CMK (cell line): ENCODE data around the gene MMP2.

ENCODE experiments used
- DNase-seq: peaks from one replicate; pipeline ENCODE4 v3.0.0-alpha.2; 2010; ENCODE audit warnings: low read depth

MMP2 gene

GRCh38 chr16:55515111-55515510 lies 36.1 kb downstream of the MMP2 start:
- DNase-seq = no peak

- no peak for DNase-seq
Observed at GRCh38 chr16:55521792-55522191, 42.8 kb downstream of the MMP2 start.

GRCh38 chr16:55526441-55526840 lies 47.4 kb downstream of the MMP2 start:
- no peak for DNase-seq

GRCh38 chr16:55527885-55528284 lies 48.9 kb downstream of the MMP2 start:
- no peak for DNase-seq

GRCh38 chr16:55529018-55529417 lies 50.0 kb downstream of the MMP2 start:
- no peak for DNase-seq

DNA sequence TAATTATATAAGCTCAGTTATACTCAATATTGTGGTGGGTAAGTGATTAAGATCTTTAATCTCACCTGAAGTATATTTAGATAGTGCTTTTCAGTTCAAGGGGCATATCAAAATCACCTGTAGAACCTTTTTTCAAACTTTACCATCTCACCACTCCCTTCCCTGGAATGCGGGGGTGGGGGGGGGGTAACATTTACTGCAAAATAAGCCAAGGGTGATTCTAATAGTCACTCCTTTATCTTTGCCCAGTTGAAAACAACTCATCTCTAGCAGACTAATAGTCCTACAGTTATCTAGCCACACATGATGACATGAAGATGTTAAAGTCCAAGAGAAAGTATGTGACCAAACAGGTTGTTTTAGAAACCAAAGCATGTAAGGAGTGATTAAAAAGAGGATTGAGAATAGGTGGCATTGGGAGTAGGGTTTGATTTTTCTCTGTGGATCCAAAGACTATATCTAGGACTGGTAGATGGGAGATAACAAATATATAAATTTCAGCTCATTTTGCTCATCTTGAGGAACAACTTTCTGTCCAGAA lies 51.4 kb downstream of the MMP2 start:
- no peak for DNase-seq

DNA sequence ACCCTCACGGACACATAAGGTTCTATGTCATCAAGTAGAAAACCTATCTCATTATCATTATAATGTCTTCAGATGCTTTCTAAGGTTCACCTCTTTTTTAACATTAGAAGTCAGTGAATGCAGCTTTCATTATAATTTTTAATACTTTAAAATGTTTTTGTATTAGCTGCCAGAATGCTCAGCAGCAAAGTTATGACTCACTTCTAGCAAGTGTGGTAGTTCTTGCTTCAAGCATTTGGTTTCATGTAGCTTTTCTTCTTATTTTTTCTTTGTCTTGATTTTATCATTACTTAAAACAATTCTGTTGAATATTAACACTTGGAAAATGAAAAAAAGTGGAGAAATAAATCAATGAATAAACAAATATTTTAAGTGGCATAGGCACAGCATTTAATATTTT lies 53.2 kb downstream of the MMP2 start:
- DNase-seq = no peak

DNA sequence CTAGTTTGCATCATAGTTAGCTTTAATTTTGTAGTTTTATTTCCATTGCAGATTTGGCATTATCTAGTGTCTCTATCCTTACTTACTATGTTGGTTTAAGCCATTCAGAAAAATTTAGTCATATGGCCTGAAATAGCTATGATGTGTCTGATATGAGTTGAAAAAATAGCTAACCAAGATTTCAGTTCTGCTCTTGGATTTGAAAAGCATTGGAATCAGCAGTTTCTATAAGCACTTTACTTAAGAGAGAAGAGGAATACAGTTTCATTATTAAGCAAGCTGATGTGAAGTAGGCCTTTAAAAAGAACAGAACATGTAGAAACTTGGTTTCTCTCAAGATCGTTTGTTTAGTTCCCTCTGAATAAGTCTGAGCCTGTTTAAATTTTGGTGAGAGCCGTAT lies 55.8 kb downstream of the MMP2 start:
- DNase-seq = no peak

- DNase-seq = no peak
Observed at GRCh38 chr16:55539049-55539448, 60.1 kb downstream of the MMP2 start.

GRCh38 chr16:55539488-55539887 lies 60.5 kb downstream of the MMP2 start:
- no peak for DNase-seq

DNA sequence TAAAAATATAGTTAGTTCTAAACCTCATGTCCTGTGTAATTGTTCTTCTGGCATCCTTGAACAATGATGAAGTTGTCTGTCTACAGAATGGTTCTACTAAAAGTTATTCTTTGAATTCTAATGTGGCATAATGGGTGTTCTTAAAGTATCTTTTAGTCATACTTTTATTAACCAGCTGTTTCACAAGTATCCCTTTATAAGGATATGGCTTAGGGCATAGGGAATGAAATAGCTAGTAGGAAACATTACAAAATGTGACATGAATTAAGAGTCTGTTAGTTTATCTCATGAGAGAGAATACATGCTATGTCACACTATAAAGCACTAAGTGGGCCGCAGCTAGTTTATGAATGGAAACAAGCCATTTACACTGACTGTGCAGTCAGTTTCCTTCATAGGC lies 61.2 kb downstream of the MMP2 start:
- DNase-seq = no peak

DNA sequence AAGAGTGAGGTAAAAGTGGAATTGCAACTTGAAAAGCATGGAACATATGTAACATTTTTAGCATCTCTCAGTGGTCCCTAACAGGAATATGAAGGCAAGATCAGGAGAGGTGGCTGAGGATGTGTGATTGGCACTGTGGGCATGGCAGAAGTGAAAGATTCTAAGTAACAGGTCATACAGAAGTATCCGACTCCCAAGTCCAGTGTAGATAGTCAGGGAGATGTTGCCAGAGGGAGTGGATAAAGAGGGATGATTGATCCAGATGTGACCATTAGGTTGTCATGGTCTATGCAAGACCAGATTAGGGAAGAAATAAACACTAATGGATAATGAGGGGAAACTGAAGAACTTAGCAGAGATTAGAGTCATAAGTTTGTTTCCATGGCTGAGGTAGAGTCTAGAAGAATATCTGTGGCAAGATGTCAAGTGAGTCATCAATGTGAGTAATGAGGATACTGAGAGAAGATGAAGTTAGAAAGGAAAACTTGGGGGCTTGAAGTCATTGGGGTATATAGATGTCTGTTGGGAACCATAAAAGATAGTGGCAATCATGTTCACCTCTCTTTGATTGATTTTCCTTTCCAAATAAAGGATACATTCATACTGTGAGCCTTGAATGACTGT lies 63.6 kb downstream of the MMP2 start:
- DNase-seq = no peak

- DNase-seq = no peak
Observed at GRCh38 chr16:55543472-55543871, 64.5 kb downstream of the MMP2 start.

GRCh38 chr16:55552621-55553020 lies 73.6 kb downstream of the MMP2 start:
- DNase-seq = no peak

- no peak for DNase-seq
Observed at GRCh38 chr16:55555436-55555835, 76.4 kb downstream of the MMP2 start.
